Stimulated activated CD4-positive, alpha-beta T cell treated with anti-CD3 and anti-CD28 coated beads, Interleukin-4, amount 100 ng/mL, for 48 hours (primary cell): ENCODE results near the gene SLC8B1.

Experiments
- DNase-seq, 2 donors: peaks; one replicate each; pipeline ENCODE4 v3.0.0-alpha.2; 2020; ENCODE audit warnings: low read depth in 2 of 2

Gene SLC8B1

GRCh38 chr12:113270709-113271009 lies 64.2 kb downstream of the SLC8B1 start:
- no peak for DNase-seq

- no peak for DNase-seq
Measured at GRCh38 chr12:113269257-113269943, 65.5 kb downstream of the SLC8B1 start.

GRCh38 chr12:113268621-113269020 lies 66.3 kb downstream of the SLC8B1 start:
- DNase-seq = no peak

- DNase-seq = no peak
Measured at GRCh38 chr12:113268136-113268535, 66.8 kb downstream of the SLC8B1 start.

GRCh38 chr12:113267621-113268020 lies 67.3 kb downstream of the SLC8B1 start:
- DNase-seq = no peak

GRCh38 chr12:113266106-113266895 lies 68.6 kb downstream of the SLC8B1 start:
- no peak for DNase-seq

- no peak for DNase-seq
Measured at GRCh38 chr12:113263431-113263963, 71.4 kb downstream of the SLC8B1 start.

GRCh38 chr12:113262710-113263109 lies 72.2 kb downstream of the SLC8B1 start:
- no peak for DNase-seq

- DNase-seq = peak in 1 of 2 donors; percentile 32
Measured at GRCh38 chr12:113261847-113262470, 73.0 kb downstream of the SLC8B1 start.

GRCh38 chr12:113260636-113261300 lies 74.1 kb downstream of the SLC8B1 start:
- no peak for DNase-seq

GRCh38 chr12:113260127-113260526 lies 74.8 kb downstream of the SLC8B1 start:
- DNase-seq = no peak

GRCh38 chr12:113257564-113257963 lies 77.3 kb downstream of the SLC8B1 start:
- no peak for DNase-seq

GRCh38 chr12:113254298-113254697 lies 80.6 kb downstream of the SLC8B1 start:
- no peak for DNase-seq

GRCh38 chr12:113253532-113254285 lies 81.2 kb downstream of the SLC8B1 start:
- DNase-seq = no peak

- DNase-seq = no peak
Measured at GRCh38 chr12:113252494-113252893, 82.4 kb downstream of the SLC8B1 start.

- DNase-seq = no peak
Measured at GRCh38 chr12:113251404-113252070, 83.4 kb downstream of the SLC8B1 start.

GRCh38 chr12:113250045-113250444 lies 84.9 kb downstream of the SLC8B1 start:
- no peak for DNase-seq

GRCh38 chr12:113249546-113249945 lies 85.4 kb downstream of the SLC8B1 start:
- no peak for DNase-seq

GRCh38 chr12:113248842-113249435 lies 86.0 kb downstream of the SLC8B1 start:
- no peak for DNase-seq
